Activated naive CD8-positive, alpha-beta T cell (primary cell): Measurements from ENCODE around the gene INTS1.

Experiments
- H3K27ac Mint-ChIP-seq: one replicate; pipeline ENCODE4 v1.8.0; 2021; ENCODE audit warnings: mixed read lengths
- H3K27me3 Mint-ChIP-seq: one replicate; pipeline ENCODE4 v1.8.0; 2021; ENCODE audit warnings: mixed read lengths
- H3K36me3 Mint-ChIP-seq: one replicate; pipeline ENCODE4 v1.8.0; 2021; ENCODE audit warnings: mixed read lengths
- H3K4me1 Mint-ChIP-seq: one replicate; pipeline ENCODE4 v1.8.0; 2021; ENCODE audit warnings: low read depth, mixed read lengths
- H3K4me3 Mint-ChIP-seq: one replicate; pipeline ENCODE4 v1.8.0; 2021; ENCODE audit warnings: mild to moderate bottlenecking, mixed read lengths
- H3K9me3 Mint-ChIP-seq: one replicate; pipeline ENCODE4 v1.8.0; 2021; ENCODE audit warnings: low read depth, mixed read lengths

INTS1 gene

DNA sequence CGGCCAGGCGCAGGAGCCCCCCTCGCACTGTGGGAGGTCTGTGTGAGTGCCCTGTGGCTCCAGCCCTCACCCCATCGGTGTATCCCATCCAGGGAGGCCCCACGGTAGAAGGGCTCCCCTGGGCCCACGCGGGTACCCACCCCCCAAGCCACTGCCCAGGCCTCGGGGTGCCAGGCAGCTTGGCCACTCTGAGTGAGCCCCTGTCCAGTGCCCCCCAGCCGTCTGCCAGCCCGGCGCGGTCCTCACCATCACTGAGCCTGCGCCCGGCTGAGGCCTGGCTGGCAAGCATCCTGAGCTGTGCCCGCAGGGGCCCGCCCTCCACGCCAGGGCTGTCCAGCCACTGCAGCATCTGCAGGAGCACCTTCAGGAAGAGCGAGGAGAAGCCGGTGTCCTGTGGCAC lies 25.7 kb downstream of the INTS1 start:
- H3K9me3 Mint-ChIP-seq, result no peaks in the 10 kb centered on the region
- no peaks in the 10 kb centered on the region for H3K27me3 Mint-ChIP-seq
- peaks cover 6% of the 10 kb centered on the region for H3K4me1 Mint-ChIP-seq
- H3K36me3 Mint-ChIP-seq, result no peaks in the 10 kb centered on the region
- no peak overlapping the region for H3K4me3 Mint-ChIP-seq
- no peak overlapping the region for H3K27ac Mint-ChIP-seq

GRCh38 chr7:1476859-1477258 lies 27.3 kb downstream of the INTS1 start:
- Mint-ChIP-seq H3K27me3 (no peaks in the 10 kb centered on the region), H3K9me3 (no peaks in the 10 kb centered on the region), H3K4me3 (no peak overlapping the region), H3K4me1 (peaks cover 6% of the 10 kb centered on the region), H3K27ac (no peak overlapping the region), H3K36me3 (no peaks in the 10 kb centered on the region)

- no peak overlapping the region for H3K27ac Mint-ChIP-seq
- peaks cover 6% of the 10 kb centered on the region for H3K4me1 Mint-ChIP-seq
- no peaks in the 10 kb centered on the region for H3K27me3 Mint-ChIP-seq
- H3K4me3 Mint-ChIP-seq, result no peak overlapping the region
- no peaks in the 10 kb centered on the region for H3K36me3 Mint-ChIP-seq
- H3K9me3 Mint-ChIP-seq, result no peaks in the 10 kb centered on the region
These were observed 28.2 kb downstream of the INTS1 start for GRCh38 chr7:1475991-1476390.

- H3K9me3 Mint-ChIP-seq, result no peaks in the 10 kb centered on the region
These were observed 28.8 kb downstream of the INTS1 start for GRCh38 chr7:1475393-1475792.

GRCh38 chr7:1474736-1475135 lies 29.5 kb downstream of the INTS1 start:
- H3K27me3 Mint-ChIP-seq, result no peaks in the 10 kb centered on the region
- H3K36me3 Mint-ChIP-seq, result no peaks in the 10 kb centered on the region
- no peaks in the 10 kb centered on the region for H3K9me3 Mint-ChIP-seq
- no peak overlapping the region for H3K27ac Mint-ChIP-seq
- peaks cover 6% of the 10 kb centered on the region for H3K4me1 Mint-ChIP-seq
- no peak overlapping the region for H3K4me3 Mint-ChIP-seq

More at GRCh38 chr7:1475393-1475792, 28.8 kb downstream of the INTS1 start:
- no peaks in the 10 kb centered on the region for H3K27me3 Mint-ChIP-seq
- no peaks in the 10 kb centered on the region for H3K36me3 Mint-ChIP-seq
- H3K27ac Mint-ChIP-seq, result no peak overlapping the region
- peaks cover 6% of the 10 kb centered on the region for H3K4me1 Mint-ChIP-seq
- H3K4me3 Mint-ChIP-seq, result no peak overlapping the region

DNA sequence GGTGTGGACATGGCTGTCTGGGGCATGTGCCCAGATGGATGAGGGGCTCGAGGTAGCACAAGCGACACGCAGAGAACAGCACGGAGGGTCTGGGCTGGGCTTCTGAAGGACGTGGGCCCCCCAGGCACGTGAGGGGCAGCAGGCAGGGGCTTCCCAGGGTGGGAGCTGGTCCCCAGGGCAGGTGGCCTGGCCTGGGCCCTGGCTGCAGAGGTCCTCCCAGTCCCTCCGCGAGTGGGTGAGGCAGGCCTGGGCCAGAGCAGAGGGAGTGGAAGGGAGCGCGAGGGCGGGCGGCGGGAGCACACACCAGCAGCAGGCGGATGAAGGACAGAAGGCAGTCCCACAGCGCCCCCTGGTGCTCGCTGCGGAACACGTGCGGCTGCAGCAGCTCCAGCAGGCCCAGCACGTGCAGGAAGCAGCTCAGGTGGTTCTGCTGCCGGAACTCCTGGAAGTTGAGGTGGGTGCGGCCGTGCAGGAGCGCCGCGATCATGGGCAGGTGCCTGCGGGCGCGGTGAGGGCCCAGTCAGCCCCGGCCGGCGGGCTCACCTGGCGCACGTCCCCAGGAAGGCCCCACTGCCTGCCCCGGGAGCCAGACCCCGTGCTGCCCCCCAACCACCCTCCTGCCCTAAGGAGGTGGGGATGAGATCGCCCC lies 30.2 kb downstream of the INTS1 start:
- Mint-ChIP-seq H3K4me1 (peaks cover 6% of the 10 kb centered on the region), H3K9me3 (no peaks in the 10 kb centered on the region), H3K4me3 (no peak overlapping the region), H3K27me3 (no peaks in the 10 kb centered on the region), H3K36me3 (no peaks in the 10 kb centered on the region), H3K27ac (no peak overlapping the region)

- Mint-ChIP-seq H3K27me3 (no peaks in the 10 kb centered on the region), H3K4me3 (no peak overlapping the region), H3K9me3 (no peaks in the 10 kb centered on the region), H3K4me1 (peaks cover 6% of the 10 kb centered on the region), H3K36me3 (no peaks in the 10 kb centered on the region), H3K27ac (no peak overlapping the region)
These were observed 33.3 kb downstream of the INTS1 start for GRCh38 chr7:1470901-1471300.

- H3K27ac Mint-ChIP-seq, result no peak overlapping the region
- no peak overlapping the region for H3K4me3 Mint-ChIP-seq
- H3K27me3 Mint-ChIP-seq, result no peaks in the 10 kb centered on the region
- H3K36me3 Mint-ChIP-seq, result no peaks in the 10 kb centered on the region
- no peaks in the 10 kb centered on the region for H3K9me3 Mint-ChIP-seq
- H3K4me1 Mint-ChIP-seq, result no peaks in the 10 kb centered on the region
These were observed 35.4 kb downstream of the INTS1 start for GRCh38 chr7:1468643-1469298.

DNA sequence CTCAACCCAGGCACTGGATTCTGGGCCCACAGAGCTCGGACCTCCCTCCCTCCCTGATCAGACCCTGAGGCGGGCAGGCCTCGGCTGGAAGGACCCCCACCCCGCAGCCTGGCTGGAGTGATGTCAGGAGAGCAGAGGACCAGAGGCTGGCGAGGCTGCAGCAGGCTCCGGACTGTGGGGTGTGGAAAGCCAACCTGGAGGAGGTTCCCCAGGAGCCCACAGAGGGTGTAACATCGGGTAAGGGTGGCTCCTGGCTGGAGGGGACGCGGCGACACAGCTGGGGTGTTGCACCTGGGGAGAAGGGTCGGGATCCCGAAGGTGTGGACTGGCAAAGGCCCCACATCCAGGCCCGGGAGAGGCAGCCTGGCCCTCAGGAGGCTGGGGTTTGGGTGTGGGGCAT lies 36.0 kb downstream of the INTS1 start:
- no peaks in the 10 kb centered on the region for H3K9me3 Mint-ChIP-seq

DNA sequence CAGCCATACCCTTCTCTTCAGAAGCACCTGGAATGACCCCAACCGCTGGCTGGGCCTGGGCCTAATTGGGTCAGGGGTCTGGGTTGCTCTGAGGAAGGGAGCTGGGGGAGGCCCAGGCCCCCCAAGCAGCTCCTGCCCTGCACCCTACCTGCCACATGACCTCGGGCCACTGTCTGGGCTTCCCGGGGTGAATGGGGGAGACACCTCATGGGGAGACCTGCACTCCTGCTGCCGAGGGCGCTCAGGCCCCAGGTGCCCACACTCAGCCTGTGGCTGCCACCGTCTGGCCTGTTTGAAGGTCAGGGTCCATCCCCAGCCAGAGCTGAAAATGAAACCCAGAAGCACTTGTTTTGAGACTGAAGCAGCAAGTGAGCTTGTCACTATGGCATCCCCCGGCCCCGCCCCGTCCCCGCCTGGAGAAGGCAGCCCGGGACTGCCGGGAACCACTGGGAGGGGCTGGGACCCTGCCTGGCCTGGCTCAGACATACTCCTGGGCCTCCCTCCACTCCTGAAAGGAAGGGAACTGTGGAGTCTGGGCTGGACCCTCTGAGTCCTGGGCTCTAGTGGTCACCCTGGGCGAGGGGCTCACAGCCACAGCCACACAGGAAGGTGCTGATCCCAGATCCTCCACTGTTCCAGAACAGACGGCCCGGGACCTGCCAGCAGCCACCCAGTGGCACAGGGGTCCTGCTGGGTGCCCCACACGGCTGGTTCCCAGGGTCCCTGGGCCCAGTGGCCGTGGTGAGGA lies 37.5 kb downstream of the INTS1 start:
- Mint-ChIP-seq H3K27ac (no peak overlapping the region), H3K4me1 (peaks cover 4% of the 10 kb centered on the region), H3K9me3 (no peaks in the 10 kb centered on the region), H3K36me3 (no peaks in the 10 kb centered on the region), H3K27me3 (no peaks in the 10 kb centered on the region), H3K4me3 (no peak overlapping the region)

More for the DNA sequence above, 36.0 kb downstream of the INTS1 start:
- Mint-ChIP-seq H3K27me3 (no peaks in the 10 kb centered on the region), H3K4me1 (no peaks in the 10 kb centered on the region), H3K36me3 (no peaks in the 10 kb centered on the region), H3K4me3 (no peak overlapping the region), H3K27ac (no peak overlapping the region)

DNA sequence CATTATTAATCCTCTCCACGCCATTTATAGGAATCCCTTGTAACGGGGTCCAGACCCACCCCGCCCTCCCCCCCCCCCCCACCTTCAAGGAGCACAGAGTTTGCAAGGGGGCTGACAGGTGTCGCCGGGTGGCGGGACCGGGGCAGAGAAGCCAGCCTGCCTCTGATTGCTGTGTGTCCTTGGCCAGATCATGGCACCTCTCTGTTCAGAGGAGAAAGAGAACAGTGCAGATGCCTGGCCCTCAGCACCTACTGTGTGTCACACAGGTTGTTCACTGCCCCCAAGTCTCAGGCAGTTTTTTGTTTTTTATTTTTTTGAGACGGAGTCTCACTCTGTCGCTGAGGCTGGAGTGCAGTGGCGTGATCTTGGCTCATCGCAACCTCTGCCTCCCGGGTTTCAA lies 39.5 kb downstream of the INTS1 start:
- Mint-ChIP-seq H3K4me1 (peaks cover 12% of the 10 kb centered on the region), H3K4me3 (no peak overlapping the region), H3K36me3 (no peaks in the 10 kb centered on the region), H3K27me3 (no peaks in the 10 kb centered on the region), H3K27ac (no peak overlapping the region), H3K9me3 (no peaks in the 10 kb centered on the region)

- Mint-ChIP-seq H3K4me1 (peaks cover 12% of the 10 kb centered on the region), H3K9me3 (no peaks in the 10 kb centered on the region), H3K36me3 (no peaks in the 10 kb centered on the region), H3K4me3 (no peak overlapping the region), H3K27me3 (no peaks in the 10 kb centered on the region), H3K27ac (no peak overlapping the region)
These were observed 40.4 kb downstream of the INTS1 start for GRCh38 chr7:1463676-1464223.

DNA sequence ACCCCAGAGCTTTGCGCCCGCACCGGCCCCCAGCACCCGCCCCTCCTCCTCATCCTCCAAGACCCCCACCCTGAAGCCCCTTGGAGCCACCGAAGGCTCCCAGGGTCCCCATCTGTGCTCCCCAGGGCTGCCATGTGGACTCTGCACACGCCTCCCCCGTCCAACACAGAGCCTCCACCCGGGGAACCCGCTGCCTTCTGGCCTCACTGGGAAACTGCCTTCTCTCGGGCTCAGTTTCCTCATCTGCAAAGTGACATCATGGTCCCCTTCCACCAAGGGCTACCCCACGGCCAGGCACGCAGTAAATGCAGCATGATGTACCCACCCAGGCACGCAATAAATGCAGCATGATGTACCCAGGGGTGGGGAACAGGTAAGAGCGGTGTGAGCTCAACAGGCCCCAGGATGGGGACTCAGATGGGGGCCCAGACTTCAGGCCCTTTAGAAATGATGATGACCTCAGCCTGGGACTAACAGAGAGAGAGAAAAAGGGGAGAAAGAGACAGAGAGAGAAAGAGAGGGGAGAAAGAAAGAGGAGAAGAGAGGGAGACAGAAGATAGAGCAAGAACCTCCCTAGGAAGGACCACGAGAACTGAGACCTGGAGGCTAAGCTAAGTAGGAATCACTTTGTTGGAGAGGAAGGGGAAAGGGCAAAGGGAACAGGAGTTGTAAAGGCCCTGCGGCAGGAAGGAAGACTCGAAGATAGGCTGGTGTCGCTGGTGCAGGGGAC lies 42.4 kb downstream of the INTS1 start:
- Mint-ChIP-seq H3K27ac (peak overlapping the region; percentile 41), H3K4me3 (peak overlapping the region; percentile 20), H3K4me1 (peaks cover 17% of the 10 kb centered on the region), H3K36me3 (no peaks in the 10 kb centered on the region), H3K27me3 (no peaks in the 10 kb centered on the region), H3K9me3 (no peaks in the 10 kb centered on the region)

- peaks cover 17% of the 10 kb centered on the region for H3K4me1 Mint-ChIP-seq
- no peaks in the 10 kb centered on the region for H3K9me3 Mint-ChIP-seq
- H3K36me3 Mint-ChIP-seq, result no peaks in the 10 kb centered on the region
- no peak overlapping the region for H3K4me3 Mint-ChIP-seq
- H3K27me3 Mint-ChIP-seq, result no peaks in the 10 kb centered on the region
- H3K27ac Mint-ChIP-seq, result no peak overlapping the region
These were observed 43.2 kb downstream of the INTS1 start for GRCh38 chr7:1460821-1461645.
